Non-pigmented ciliary epithelial cell (primary cell): ENCODE measurements around the gene ELAC1.
"Not testable (repeated sequence)": the region's sequence is repeated elsewhere in the genome, so short reads cannot be mapped to it uniquely, and the experiment has no call there.

Source experiments
- DNase-seq: peaks from one replicate; pipeline ENCODE4 v3.0.0-alpha.2; 2010; ENCODE audit warnings: low read depth

ELAC1 gene

DNA sequence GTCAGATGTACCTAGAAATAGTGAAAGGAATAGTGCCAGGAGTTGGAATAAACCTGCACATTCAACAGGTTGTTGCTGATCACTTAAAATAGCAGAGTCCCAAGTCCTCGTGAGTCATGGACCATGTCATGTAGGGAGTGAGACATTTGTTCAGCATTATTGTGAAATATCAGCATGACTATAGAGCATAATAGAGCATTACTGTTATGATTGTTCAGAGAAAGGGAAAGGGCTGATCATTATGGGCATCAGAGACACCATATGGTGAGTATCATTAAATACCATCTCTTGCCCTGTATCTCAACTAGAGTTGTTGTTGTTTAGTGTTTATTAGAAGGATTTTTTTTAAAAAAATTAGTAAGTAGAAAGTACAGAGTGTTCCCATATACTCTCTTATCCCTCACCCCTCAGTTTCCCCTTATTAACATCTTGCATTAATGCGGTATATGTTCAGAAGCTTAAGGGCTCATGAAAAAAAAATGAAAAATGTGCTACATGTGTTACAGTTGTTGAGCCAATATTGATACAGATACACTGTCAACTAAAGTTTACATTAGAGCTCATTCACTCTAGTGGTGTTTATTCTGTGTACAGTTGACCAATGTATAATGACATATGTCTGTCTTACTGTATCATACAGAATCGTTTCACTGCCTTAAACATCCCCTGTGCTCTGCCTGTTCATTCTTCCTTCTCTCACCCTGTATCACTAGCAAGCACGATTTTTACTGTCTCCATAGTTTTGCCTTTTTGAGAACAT lies 5.7 kb downstream of the ELAC1 start:
- no peak for DNase-seq

DNA sequence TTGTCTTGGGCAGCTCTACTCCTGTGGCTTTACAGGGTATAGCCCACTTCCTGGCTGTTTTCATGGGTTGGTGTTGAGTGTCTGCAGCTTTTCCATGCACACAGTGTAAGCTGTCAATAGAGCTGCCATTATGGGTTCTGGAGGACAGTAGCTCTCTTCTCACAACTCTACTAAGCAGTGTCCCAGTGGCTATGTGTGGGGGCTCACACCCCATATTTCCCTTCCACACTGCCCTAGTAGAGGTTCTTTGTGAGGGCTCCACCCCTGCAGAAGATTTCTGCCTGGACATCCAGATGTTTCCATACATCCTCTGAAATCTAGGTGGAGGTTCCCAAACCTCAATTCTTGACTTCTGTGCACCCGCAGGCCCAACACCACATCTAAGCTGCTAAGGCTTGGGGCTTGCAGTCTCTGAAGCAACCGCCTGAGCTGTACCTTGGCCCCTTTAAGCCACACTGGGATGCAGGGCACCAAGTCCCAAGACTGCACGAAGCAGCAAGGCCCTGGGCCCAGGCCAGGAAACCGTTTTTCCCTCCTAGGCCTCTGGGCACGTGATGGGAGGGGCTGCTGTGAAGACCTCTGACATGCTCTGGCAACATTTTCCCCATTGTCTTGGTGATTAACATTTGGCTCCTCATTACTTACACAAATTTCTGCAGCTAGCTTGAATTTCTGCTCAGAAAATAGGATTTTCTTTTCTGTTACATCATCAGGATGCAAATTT lies 9.4 kb downstream of the ELAC1 start:
- DNase-seq = no peak

DNA sequence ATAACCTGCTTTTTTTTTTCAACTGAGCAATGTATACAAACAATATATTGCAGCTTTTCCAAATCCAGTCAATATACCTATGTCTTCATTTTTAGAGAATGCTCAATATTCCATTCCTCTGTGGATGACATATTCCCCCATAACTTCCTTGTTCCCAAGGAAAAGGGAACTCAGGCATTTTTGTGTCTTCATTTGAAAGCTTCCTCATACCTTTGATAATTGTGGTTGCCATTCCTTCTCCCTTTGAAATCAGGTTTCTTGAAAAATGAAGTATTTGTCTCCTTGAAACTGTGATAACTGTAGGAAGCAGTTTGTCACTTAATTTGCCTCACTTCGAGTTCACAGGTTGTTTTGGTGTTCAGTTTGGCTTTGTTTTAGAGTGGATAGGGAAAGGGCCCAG lies 13.5 kb downstream of the ELAC1 start:
- no peak for DNase-seq

DNA sequence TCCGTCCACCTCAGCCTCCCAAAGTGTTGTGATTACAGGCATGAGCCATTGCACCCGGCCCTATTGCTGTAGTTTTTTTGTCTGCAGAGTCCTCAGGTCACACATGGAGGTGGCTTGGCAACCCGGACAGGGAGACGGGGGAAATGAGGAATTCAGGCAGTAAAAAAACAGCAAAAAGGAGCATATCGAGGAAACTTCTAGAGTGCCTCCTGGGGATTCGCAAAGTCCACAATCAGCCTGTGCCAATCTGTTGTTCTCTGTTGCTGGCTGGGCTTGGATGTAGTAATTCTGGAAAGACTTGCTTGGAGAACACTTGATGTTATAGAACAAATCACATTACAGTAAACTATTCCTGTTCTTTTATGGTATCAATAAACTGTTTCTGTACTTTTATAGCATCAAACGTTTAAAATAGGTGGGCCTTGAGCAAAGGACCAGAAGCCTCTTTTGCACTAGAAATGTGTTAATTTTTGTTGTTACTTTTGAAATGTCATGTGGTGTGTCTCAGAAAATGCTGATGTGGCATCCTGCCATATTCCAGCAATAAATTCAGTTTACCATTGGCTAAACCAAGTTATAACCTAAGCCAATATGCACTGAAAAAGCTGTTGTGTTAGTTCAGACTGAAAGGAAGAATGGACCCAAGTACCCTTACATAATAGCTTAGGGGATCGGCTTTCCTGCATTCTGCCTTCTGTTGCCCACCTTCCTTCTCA lies 14.4 kb downstream of the ELAC1 start:
- DNase-seq = no peak

DNA sequence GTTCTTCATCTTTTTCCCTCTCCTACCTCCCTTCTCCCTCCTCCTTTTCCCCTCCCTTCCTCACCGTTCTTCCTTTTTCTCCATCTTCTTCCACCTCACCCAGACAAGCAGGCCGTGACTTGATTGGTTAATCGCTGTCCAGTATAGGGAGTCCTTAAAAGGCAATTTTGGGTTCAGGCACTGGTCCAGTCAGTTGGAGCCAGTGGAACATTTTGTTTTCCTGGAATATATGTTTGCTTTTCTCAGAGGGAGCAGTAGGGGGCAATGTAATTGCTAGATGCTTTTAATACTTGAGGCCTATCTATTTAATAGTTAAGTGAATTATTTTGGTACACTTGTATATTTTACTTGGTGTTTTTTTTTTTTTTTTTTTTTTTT lies 15.0 kb downstream of the ELAC1 start:
- no peak for DNase-seq

DNA sequence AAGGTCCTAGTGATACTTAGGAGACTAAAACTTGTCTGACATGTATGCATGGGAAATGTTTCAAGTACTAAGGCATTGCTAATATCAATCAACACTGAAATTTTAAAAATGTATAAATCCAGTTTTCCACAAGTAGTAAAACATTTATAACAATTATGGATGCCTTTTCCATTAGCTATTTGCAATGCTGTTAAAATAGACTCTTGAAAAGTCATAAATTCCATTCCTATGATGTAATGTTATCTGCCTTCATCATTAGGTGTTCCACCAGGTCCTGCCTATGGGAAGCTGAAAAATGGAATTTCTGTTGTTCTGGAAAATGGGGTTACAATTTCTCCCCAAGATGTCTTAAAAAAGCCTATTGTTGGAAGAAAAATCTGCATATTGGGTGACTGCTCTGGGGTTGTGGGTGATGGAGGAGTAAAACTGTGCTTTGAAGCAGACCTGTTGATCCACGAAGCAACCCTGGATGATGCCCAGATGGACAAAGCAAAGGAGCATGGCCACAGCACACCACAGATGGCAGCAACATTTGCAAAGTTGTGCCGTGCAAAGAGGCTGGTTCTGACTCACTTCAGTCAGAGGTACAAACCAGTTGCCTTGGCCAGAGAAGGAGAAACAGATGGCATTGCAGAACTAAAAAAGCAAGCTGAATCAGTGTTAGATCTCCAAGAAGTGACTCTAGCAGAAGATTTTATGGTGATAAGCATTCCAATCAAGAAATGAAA lies 18.7 kb downstream of the ELAC1 start:
- no peak for DNase-seq

DNA sequence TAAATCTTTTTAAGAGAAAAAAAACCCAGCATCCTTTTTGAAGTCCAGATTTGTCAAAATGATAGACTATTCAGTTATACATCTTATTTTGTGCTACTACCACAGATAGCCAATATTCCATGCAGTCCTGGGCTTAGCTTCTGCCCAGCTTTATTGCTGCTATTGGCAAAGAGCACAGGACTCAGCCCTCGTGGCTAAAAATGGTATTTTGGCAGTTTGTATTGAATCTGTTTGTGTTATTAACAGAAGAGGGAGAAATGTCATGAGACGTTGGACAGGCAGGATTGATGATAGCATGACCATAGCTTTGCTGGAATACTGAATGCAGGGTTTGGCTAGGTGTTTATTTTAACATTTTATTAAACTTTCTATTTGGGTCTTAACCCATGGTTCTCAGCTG lies 19.4 kb downstream of the ELAC1 start:
- no peak for DNase-seq

DNA sequence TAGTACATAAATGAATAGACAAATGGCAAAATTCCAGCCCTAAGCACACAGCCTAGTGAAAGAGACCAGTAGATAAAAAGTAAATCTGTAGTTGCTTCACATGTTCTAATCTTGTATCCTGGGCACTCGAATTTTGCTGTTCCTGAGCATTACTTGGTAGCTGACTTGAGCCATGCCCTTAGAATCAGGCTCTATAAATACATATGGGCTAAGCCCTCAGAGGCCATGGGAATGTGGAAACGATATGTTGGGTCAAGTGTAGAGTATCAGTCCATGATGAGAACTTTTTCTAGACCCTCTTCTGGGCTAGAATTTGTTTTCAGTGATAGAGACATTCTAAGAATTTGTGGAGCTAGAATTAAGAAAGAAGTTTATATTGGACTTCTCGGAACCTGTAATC lies 21.9 kb downstream of the ELAC1 start:
- no peak for DNase-seq

DNA sequence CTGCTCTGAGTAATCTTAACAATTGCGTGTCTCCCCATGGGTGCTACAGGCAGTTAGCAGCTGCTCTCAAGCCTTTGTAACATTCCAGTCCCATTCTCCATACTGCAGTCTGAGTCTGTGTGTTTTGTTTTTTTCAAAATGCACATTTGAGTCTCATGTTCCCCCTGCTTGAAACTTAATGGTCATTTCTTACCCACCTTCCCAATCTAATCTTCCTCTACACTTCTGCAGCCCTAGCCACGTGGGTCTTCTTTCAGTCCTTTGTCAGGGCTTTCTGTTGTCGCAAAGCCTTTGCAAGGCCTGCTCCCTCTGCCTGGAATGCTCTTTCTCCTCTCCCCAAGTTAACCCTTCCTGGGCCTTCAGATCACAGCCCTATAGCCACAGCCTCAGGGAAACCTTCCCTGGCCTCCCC lies 24.5 kb downstream of the ELAC1 start:
- DNase-seq = no peak

DNA sequence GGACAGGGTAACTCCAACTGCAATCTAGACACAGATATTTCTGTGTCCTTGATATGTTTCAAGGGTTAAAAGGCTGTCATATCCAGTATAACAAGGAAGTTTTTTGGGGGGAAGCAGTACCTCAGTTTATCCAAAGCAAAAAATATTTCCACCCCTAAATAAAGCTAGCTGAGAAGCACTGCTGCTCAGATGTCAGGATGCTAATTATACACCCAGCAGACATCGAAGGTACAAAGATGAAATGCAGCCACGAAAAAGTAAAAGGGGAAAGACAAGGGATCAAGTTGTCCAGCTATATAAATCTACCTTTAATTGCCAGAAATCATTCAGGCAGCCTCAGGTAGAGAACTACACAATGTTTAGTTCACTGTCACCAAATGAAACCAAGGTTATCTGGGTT lies 26.2 kb downstream of the ELAC1 start:
- no peak for DNase-seq

DNA sequence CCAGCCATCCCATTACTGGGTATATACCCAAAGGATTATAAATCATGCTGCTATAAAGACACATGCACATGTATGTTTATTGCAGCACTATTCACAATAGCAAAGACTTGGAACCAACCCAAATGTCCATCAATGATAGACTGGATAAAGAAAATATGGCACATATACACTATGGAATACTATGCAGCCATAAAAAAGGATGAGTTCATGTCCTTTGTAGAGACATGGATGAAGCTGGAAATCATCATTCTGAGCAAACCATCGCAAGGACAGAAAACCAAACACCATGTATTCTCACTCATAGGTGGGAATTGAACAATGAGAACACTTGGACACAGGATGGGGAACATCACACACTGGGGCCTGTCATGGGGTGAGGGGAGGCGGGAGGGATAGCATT lies 35.3 kb downstream of the ELAC1 start:
- not testable (repeated sequence) for DNase-seq

DNA sequence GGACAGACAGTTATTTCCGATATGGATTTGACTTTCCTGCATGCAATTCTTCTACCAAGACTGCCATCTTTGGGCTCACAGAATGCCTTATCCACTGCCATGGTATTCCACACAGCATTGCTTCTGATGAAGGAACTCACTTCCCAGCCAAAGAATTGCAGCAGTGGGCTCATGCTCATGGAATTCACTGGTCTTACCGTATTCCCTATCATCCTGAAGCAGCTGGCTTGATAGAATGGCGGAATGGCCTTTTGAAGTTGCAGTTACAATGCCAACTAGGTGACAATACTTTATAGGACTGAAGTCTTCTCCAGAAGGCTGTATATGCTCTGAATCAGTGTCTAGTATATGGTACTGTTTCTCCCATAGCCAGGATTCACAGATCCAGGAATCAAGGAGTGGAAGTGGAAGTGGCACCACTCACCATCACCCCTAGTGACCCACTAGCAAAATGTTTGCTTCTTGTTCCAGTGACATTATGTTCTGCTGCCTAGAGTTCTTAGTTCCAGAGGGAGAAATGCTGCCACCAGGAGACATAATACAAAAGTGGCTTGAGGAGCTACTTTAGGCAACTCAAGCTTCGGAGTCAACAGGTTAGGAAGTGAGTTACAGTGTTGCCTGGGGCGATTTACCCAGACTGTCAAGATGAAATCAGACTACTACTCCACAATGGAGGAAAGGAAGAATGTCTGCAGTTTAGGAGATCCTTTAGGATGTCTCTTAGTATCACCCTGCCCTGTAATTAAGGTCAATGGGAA lies 38.4 kb downstream of the ELAC1 start:
- DNase-seq = no peak

DNA sequence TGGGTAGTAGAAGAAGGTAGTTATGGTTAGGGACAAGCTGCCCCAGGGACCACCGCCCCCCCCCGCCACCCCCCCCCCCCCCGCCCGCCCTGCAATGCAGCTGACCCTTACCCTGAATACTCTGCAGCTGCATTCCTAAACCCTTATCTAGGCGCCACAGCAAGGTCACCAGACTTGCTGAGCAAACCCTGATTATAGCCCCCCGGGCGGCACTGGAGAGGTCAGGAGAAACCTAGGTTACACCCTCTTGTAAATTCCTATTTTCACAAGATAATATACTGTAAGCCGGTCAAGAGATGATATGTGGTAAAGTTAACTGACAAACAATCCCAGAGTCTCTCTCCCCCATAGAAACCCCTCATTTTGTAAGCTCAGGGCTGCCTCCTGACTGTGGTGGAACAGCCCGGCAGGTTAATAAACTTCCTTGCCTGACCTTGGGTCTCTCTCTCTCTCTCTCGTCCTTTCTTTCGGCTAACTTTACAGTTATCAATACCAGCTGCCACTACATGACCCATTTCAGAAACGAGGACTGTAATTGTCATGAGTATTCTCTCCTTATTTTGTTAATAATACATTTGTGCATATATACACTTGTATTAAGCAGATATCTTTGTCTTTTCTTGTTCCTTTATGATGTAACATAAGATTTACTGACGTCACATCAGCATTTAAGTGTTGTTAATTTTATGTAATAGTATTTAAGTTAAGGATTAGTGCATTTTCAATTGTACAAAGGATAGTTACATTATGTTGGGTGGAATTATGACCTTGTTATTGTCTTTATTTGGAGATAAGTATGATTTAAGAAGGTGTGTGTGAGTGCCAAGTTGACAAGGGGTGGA lies 39.3 kb downstream of the ELAC1 start:
- no peak for DNase-seq

DNA sequence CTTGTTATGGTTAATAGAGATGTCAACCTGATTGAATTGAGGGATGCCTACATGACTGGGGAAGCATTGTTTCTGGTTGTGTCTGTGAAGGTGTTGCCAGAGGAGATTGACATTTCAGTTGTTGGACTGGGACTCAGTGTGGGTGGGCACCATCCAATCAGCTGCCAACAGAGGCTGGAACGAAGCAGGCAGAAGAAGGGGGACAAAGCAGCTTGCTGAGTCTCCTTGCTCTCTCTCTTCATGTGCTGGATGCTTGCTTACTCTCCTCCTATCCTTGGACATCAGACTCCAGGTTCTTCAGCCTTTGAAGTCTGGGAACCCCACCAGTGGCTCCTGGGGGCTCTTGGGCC lies 39.9 kb downstream of the ELAC1 start:
- DNase-seq = no peak

DNA sequence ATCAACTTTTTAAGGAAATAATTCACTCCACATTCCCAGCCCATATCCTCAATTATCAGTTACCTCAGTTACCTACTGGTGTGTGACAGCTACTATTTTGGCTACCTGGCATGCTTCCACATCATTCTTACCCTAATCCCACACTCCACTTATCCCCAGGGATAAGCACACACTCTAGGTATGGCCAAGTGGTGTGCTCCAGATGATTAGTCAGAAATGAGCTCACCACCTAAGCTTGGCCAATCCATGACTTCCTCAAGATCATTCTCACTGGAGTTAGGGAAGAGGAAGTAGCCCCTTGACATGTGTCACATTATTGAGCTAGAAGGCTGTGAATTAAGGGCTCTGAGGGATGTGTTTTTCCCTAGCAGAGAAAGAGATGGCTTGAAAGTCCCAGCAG lies 41.2 kb downstream of the ELAC1 start:
- DNase-seq = no peak

DNA sequence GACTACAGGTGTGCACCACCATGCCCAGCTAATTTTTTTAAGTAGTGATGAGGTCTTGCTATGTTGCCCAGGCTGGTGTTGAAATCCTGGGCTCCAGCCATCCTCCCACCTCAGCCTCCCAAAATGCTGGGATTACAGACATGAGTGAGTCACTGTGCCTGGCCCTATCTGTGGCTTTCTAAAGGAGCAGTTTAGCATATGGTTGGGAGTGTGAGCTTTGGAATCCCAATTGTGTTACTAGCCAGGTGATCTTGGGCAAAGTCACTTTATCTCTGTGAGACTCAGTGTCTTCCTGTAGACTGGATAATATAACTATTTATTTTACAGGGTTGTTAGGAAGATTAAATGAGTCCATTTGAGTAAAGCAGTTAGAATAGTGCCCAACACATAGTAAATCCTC lies 42.4 kb downstream of the ELAC1 start:
- DNase-seq = no peak

DNA sequence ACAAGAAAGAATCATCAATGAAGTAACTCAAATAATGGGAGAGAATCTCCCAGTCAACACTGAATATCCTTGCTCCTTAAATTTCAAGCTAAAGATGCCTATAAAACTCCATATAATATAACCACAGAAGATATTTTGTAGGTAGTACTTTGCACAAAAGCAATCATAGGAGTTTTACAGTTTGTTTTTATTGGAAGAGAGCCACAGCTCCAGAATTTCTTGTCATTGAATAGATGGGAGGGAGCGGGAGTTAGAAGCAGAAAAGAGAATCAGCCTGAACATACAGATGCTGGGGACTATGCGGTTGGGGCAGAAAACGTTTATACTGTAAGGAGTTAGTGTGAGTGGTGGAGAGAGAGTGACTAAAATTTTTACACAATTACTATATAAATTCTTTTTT lies 43.9 kb downstream of the ELAC1 start:
- no peak for DNase-seq

DNA sequence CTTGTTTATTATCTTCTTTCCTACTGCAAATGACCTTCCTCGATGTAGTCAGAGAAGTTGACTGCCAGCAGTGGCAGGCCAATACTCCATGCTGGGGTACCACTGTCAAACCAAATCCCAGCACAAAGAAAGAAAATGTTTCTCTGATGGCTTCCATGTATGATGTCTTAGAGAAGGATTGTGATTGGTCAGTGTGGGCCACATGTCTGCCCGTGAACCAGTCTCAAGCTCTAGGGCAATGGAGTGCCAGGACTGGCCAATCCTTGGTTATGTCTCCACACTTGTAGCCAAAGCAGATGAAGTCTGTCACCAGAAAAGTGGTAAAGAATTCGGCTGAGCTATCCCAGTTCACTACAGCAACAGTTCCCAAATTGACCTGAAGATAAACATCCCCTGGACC lies 44.6 kb downstream of the ELAC1 start:
- no peak for DNase-seq

DNA sequence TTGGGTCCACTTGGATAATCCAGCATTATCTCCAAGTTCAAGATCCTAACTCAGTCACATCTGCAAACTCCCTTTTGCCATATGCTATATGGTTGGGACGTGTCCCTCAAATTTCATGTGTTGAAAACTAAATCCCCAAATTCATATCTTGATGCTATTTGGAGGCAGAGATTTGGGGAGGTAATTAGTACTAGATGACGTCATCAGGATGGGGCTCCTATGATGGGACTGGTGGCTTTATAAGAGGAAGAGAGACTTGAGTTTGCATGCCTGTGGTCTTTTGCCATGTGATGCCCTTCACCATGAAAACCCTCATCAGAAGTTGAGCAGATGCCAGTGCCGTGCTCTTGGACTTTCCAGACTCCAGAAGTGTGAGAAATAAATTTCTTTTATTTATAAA lies 45.4 kb downstream of the ELAC1 start:
- DNase-seq = no peak

DNA sequence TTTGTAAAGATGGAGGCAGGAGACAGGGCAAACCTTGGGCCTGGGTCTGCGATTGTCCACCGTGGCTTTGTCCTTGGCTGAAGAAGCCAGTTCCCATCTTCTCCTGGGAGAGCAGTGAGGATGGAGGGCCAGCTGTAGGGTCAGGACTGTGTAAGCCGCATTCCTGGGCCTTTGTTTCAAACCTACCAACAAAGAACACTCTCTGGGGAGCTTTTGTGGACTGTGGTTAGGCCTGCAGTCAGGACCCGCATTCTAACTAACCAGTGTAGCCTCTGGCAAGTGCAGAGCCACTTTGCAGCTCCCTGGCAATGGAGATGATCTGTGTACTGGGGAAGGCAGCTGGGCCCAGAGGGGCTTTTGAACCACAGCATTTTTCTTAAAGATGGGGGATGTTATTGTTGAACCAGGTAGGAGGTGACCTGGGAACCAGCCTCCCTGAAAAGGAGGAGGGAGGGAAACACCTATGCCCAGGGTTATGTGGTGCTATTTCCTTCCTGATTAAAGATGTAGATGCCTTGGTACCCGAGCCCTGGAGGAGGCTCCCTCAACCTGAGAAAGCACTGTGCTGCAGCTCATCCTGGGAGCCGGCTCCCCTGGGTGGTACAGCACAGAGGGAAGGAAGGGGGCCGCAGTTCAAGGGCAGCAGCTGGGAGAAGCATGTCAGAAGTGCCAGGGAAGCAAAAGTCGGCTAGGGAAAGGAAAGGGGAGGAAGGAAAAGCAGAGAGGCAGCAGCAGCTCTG lies 49.5 kb downstream of the ELAC1 start:
- DNase-seq = no peak
